Esophagus squamous epithelium (tissue), 4 donors: ENCODE data around the gene RBKS.

ENCODE experiments used
- CTCF ChIP-seq, 6 experiments: fragments of 450-650 bp in 4 of 6; fragments of 200-600 bp in 2 of 6; sonication (generic) in 2 of 6; IDR thresholded peaks; one replicate each; pipeline ENCODE4 v1.5.1; 2016 to 2019; ENCODE audit warnings: antibody characterized with exemption in 6 of 6, mild to moderate bottlenecking in 4 of 6, moderate library complexity in 4 of 6
- POLR2A ChIP-seq, 4 donors: fragments of 450-650 bp; IDR thresholded peaks; one replicate each; pipeline ENCODE4 v1.6.1; 2017; ENCODE audit warnings: antibody characterized with exemption in 4 of 4, mild to moderate bottlenecking in 4 of 4, moderate library complexity in 3 of 4

DNA sequence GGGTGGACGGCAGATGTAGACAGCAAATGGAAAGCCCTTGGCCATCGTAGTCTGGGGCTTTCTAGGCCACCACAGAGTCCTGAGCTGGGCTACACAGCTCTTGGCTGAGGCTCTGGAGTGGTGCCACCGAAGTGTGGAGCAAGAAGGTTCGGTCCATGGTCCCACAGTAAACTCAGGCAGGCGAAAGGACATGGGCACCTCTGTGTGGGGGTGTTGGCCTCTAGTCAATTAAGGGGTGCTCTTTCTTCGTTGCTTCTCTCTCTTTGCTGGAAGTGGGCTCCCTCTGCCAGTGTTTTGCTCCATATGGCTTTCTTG, 153.3 kb downstream of the RBKS start:
- no peak for TF ChIP-seq CTCF (IDR thresholded peaks at IDR 0.05)
- no peak for TF ChIP-seq POLR2A (IDR thresholded peaks at IDR 0.05)
